K562 (cell line): ENCODE measurements around the gene SOST. TPM values are rescaled to one million over a fixed set of nuclear protein-coding genes. Genes with fewer than 3 reads are reported as not detected.

Experiments
- ATAC-seq: fragments of 200-7000 bp; cut with Tn5 transposase; 3 replicates; pipeline ENCODE4 v1.9.1; 2020; ENCODE audit warnings: moderate library complexity
- BruUV-seq: library from RNA; stranded (reverse); fragments of 400-500 nt; replicated peaks from 2 replicates; lab custom pipeline; 2021; lab: Mats Ljungman, UMichigan
- CTCF ChIA-PET: fragments of 300-600 bp; formaldehyde crosslinking; extraction: SDS; loops from one replicate; lab custom pipeline; 2021; ENCODE audit warnings: low intra/inter-chr PET ratio; lab: Yijun Ruan, JAX
- POLR2A ChIA-PET: fragments of 300-600, 350-650 bp; sonication (Branson Sonifier 250); formaldehyde crosslinking; extraction: SDS; loops from one replicate; lab custom pipeline; 2021; ENCODE audit warnings: antibody characterized with exemption, inconsistent platforms; lab: Yijun Ruan, JAX
- DNase-seq, 4 experiments: peaks; one replicate each; pipeline versions ENCODE4 v3.0.0 to v3.0.0-alpha.2; 2011 to 2018; ENCODE audit warnings: low spot score in 3 of 4, mixed read lengths in 3 of 4; ENCODE audit errors: extremely low read depth in 1 of 4
- FAIRE-seq: peaks from 2 replicates; lab custom pipeline; 2011; peaks lifted over from hg19 to GRCh38; lab: Jason Lieb, UNC
- H2AFZ ChIP-seq: 2 replicates; pipeline ENCODE4 v1.6.0; 2011; ENCODE audit warnings: low read depth, low read length, control low read depth, inconsistent platforms
- H3K27ac ChIP-seq: fragments of 200-600 bp; 3 replicates; pipeline ENCODE4 v1.8.0; 2011; ENCODE audit warnings: low read depth, mild to moderate bottlenecking, control low read depth, inconsistent platforms, low read length, moderate library complexity, mixed read lengths; ENCODE audit errors: extremely low read depth
- H3K27me3 ChIP-seq, 2 experiments: fragments of 300-600 bp in 1 of 2; 2 replicates in 1 of 2; 3 replicates in 1 of 2; pipeline versions ENCODE4 v1.6.0 to v1.8.0; 2011; ENCODE audit warnings: inconsistent platforms in 2 of 2, low read length in 2 of 2, mild to moderate bottlenecking in 1 of 2, mixed read lengths in 1 of 2, moderate library complexity in 1 of 2; ENCODE audit not compliant: control insufficient read depth in 2 of 2, insufficient read depth in 2 of 2
- H3K36me3 ChIP-seq: fragments of 300-600 bp; 3 replicates; pipeline ENCODE4 v1.8.0; 2011; ENCODE audit warnings: mild to moderate bottlenecking, low read length, inconsistent platforms; ENCODE audit not compliant: control insufficient read depth, insufficient read depth
- H3K4me1 ChIP-seq, 2 experiments: fragments of 200-600 bp in 1 of 2; replicated peaks in 1 of 2; 2 replicates in 1 of 2; 3 replicates in 1 of 2; pipeline versions ENCODE4 v1.5.1 to v1.8.0; 2011; ENCODE audit warnings: inconsistent platforms in 2 of 2, low read length in 2 of 2, mild to moderate bottlenecking in 1 of 2, mixed read lengths in 1 of 2, moderate library complexity in 1 of 2; ENCODE audit not compliant: control insufficient read depth in 2 of 2, insufficient read depth in 2 of 2
- H3K4me2 ChIP-seq: 2 replicates; pipeline ENCODE4 v1.6.1; 2011; ENCODE audit warnings: low read length, control low read depth, inconsistent platforms, mixed read lengths; ENCODE audit not compliant: insufficient read depth
- H3K4me3 ChIP-seq: fragments of 200-600 bp; sonication (generic), shearing (Covaris generic); 2 replicates; pipeline ENCODE4 v1.5.1; 2016; ENCODE audit warnings: control low read depth, inconsistent platforms
- H3K79me2 ChIP-seq: fragments of 200-600 bp; 3 replicates; pipeline ENCODE4 v1.8.0; 2011; ENCODE audit warnings: low read length, inconsistent platforms; ENCODE audit not compliant: control insufficient read depth, insufficient read depth
- H3K9ac ChIP-seq, 2 experiments: 2 replicates each; pipeline versions ENCODE4 v1.6.0 to v1.6.1; 2011; ENCODE audit warnings: low read depth in 2 of 2, low read length in 2 of 2, control low read depth in 1 of 2, inconsistent platforms in 1 of 2, mild to moderate bottlenecking in 1 of 2, mixed read lengths in 1 of 2; ENCODE audit not compliant: insufficient read depth in 1 of 2
- H3K9me1 ChIP-seq: one replicate; pipeline ENCODE4 v1.6.0; 2011; ENCODE audit warnings: inconsistent platforms, mild to moderate bottlenecking, low read length, moderate library complexity; ENCODE audit not compliant: control insufficient read depth, insufficient read depth
- H3K9me3 ChIP-seq: replicated peaks from 2 replicates; pipeline ENCODE4 v1.5.1; 2011; ENCODE audit warnings: low read depth, low read length, inconsistent platforms; ENCODE audit not compliant: control insufficient read depth, insufficient read depth
- H4K20me1 ChIP-seq: replicated peaks from 2 replicates; pipeline ENCODE4 v1.6.1; 2011; ENCODE audit warnings: low read length, inconsistent platforms, mixed read lengths; ENCODE audit not compliant: control insufficient read depth, insufficient read depth
- IRF1 ChIP-seq: sonication (generic); formaldehyde crosslinking; IDR thresholded peaks from 2 replicates; pipeline ENCODE4 v1.8.0; 2022; ENCODE audit warnings: missing genetic modification reagents, mild to moderate bottlenecking, borderline replicate concordance
- KDM1A ChIP-seq, 2 experiments: fragments of 450-650 bp; IDR thresholded peaks; 2 replicates each; pipeline ENCODE4 v1.6.1; 2016; ENCODE audit warnings: mild to moderate bottlenecking in 2 of 2
- WGBS: fragments of 100-300 bp; shearing (Covaris generic); methylation state at CpG from one replicate; pipeline ENCODE4 v1.1.6; 2016; ENCODE audit warnings: low coverage, mixed read lengths; ENCODE audit not compliant: insufficient coverage; ENCODE audit errors: missing lambda C conversion rate; 5-methylcytosine and 5-hydroxymethylcytosine counted together
- in situ Hi-C: fragments of 300-500 bp; cut with MboI; formaldehyde crosslinking; loops from 4 replicates; pipeline ENCODE4 v1.15.0; 2018; ENCODE audit warnings: inconsistent platforms, mixed read lengths
- intact Hi-C: fragments of 100-400 bp; cut with micrococcal nuclease; formaldehyde crosslinking; loops from 2 replicates; pipeline ENCODE4 v1.14.2; 2022
- polyA plus RNA-seq, 8 experiments: library from polyadenylated mRNA; depleted of rRNA in 4 of 8; stranded (reverse) in 5 of 8; unstranded in 3 of 8; fragments of >200 nt; fragmentation: Nextera tagmentation in 2 of 8; fragmentation: Illumina TruSeq in 1 of 8; extraction: Ambion mirVana in 2 of 8; extraction: Trizol in 1 of 8; gene quantifications; 2 replicates each; pipeline versions ENCODE4 v1.2.1 to v1.2.3, GENCODE V29; 2011 to 2014; ENCODE audit warnings: inconsistent platforms in 1 of 8, missing spikeins in 1 of 8
- total RNA-seq, 7 experiments: library from RNA; depleted of rRNA in 6 of 7; stranded (reverse); fragments of >200 nt in 6 of 7; fragmentation: Illumina TruSeq in 2 of 7; extraction: Trizol in 2 of 7; gene quantifications; 2 replicates each; pipeline versions ENCODE4 v1.2.1 to v1.2.3, GENCODE V29; 2011 to 2021; ENCODE audit warnings: low replicate concordance in 1 of 7
- TF ChIP-seq, protein P1 (sequence below), 2 experiments: fragments of 450-650 bp; IDR thresholded peaks; 2 replicates each; pipeline ENCODE4 v1.6.1; 2018; ENCODE audit warnings: mild to moderate bottlenecking in 2 of 2, low read depth in 1 of 2; ENCODE audit not compliant: partially characterized antibody in 2 of 2
- TF ChIP-seq, protein P2 (sequence below): fragments of 450-650 bp; IDR thresholded peaks from 2 replicates; pipeline ENCODE4 v1.6.1; 2016; ENCODE audit warnings: low read depth, mild to moderate bottlenecking, moderate library complexity

Gene SOST
- total and polyA plus RNA-seq, 9 of the 15 experiments (the other 6 are each of a cell fraction or from before 2014, with no cell fraction given) = not detected

- TF ChIP-seq, protein P1, sequence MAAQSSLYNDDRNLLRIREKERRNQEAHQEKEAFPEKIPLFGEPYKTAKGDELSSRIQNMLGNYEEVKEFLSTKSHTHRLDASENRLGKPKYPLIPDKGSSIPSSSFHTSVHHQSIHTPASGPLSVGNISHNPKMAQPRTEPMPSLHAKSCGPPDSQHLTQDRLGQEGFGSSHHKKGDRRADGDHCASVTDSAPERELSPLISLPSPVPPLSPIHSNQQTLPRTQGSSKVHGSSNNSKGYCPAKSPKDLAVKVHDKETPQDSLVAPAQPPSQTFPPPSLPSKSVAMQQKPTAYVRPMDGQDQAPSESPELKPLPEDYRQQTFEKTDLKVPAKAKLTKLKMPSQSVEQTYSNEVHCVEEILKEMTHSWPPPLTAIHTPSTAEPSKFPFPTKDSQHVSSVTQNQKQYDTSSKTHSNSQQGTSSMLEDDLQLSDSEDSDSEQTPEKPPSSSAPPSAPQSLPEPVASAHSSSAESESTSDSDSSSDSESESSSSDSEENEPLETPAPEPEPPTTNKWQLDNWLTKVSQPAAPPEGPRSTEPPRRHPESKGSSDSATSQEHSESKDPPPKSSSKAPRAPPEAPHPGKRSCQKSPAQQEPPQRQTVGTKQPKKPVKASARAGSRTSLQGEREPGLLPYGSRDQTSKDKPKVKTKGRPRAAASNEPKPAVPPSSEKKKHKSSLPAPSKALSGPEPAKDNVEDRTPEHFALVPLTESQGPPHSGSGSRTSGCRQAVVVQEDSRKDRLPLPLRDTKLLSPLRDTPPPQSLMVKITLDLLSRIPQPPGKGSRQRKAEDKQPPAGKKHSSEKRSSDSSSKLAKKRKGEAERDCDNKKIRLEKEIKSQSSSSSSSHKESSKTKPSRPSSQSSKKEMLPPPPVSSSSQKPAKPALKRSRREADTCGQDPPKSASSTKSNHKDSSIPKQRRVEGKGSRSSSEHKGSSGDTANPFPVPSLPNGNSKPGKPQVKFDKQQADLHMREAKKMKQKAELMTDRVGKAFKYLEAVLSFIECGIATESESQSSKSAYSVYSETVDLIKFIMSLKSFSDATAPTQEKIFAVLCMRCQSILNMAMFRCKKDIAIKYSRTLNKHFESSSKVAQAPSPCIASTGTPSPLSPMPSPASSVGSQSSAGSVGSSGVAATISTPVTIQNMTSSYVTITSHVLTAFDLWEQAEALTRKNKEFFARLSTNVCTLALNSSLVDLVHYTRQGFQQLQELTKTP (IDR thresholded peaks at IDR 0.05; ENCODE audit: low read depth in 1 of 2, partially characterized antibody in 2 of 2) = no peak
- TF ChIP-seq IRF1 = no peak
Observed at GRCh38 chr17:43803758-43804157, 45.2 kb upstream of the SOST start (continued).

DNA sequence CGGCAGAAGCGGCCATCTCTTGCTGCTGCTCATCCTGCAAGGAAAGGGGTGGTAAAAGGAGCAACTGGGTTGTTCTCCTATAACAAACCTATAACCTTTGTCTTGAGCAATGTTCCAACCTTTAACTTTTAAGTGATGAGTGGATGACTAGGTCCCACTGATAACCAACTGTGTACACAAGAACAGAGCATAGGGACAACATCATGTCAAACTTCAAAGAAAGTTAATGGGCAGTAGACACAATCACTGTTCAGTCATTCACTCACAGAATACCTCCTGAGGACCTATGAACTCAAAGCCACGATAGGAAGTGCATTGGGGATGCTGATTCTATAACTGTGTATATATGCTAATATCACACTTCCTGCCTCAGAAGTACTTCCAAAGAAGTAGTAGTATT is 43.3 kb upstream of the SOST start:
- intact Hi-C loops = no loop called here
- ATAC-seq = no peak
- Histone ChIP-seq H3K9me1 (no peaks in the 10 kb centered on the region), H3K4me1 (no peaks in the 10 kb centered on the region; a peak in 1 of 5 replicates), H4K20me1 (no peaks in the 10 kb centered on the region), H3K27ac (no peak overlapping the region), H2AFZ (no peak overlapping the region), H3K27me3 (peaks cover 0 to 5% of the 10 kb centered on the region in 2 experiments; a peak in 1 of 5 replicates), H3K79me2 (no peaks in the 10 kb centered on the region), H3K9me3 (no peaks in the 10 kb centered on the region), H3K4me3 (no peak overlapping the region), H3K36me3 (no peaks in the 10 kb centered on the region), H3K9ac (no peak overlapping the region), H3K4me2 (no peak overlapping the region)
- in situ Hi-C loops = no loop called here
- ChIA-PET POLR2A (no interaction called here), CTCF (no interaction called here)
- 27% methylated on average over 3 of the region's 3 CpGs for WGBS
- TF ChIP-seq, protein P2, sequence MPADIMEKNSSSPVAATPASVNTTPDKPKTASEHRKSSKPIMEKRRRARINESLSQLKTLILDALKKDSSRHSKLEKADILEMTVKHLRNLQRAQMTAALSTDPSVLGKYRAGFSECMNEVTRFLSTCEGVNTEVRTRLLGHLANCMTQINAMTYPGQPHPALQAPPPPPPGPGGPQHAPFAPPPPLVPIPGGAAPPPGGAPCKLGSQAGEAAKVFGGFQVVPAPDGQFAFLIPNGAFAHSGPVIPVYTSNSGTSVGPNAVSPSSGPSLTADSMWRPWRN = no peak
- TF ChIP-seq KDM1A (IDR thresholded peaks at IDR 0.05) = 0 out of 4 replicates have a peak, but pooled peaks of 1 of the 2 experiments have one; percentile 21
- no peak for FAIRE-seq
- DNase-seq = no peak
- no TSS peak for BruUV-seq
